Measurements from ENCODE around the gene SLC16A5. TPM values are rescaled to one million over a fixed set of nuclear protein-coding genes. Genes with fewer than 3 reads are reported as not detected.

Gene SLC16A5
- total RNA-seq, 1 donor from 2014 or later: 40.5 TPM

DNA sequence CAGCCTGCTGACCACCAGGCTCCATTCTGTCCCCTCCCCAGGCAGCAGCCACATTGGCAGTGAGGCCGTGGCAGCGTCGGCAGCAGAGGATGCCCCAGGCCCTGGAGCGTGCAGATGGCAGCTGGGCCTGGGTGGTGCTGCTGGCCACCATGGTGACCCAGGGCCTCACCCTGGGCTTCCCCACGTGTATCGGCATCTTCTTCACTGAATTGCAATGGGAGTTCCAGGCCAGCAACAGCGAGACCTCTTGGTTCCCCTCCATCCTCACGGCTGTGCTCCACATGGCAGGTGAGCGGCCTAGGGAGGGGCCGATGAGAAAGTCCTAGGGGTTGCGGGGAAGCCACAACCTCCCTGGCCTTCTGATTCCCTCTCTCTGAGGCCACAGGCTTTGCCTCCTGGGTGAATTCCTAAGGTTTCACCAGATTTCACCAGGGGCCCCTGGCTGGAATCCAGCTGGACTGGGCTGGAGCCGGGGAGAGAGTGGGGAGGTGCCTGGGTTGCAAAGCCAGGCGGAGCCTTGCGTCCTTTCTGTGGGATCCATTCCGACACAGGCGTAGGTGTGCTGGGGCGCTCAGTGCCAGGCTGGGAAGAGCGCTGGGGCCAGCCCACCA, 5.9 kb downstream of the SLC16A5 start:
- DNase-seq: no peak
- Histone ChIP-seq H3K27me3 (no peaks in the 10 kb centered on the region), H3K9me3 (no peaks in the 10 kb centered on the region), H3K36me3 (peaks cover 9% of the 10 kb centered on the region), H3K27ac (peak overlapping the region; percentile 65), H3K4me3 (no peak overlapping the region), H3K4me1 (peaks cover 58% of the 10 kb centered on the region)
- intact Hi-C loops (cut with DNase I): no loop called here
- no peak for ATAC-seq
- TF ChIP-seq, protein P1, sequence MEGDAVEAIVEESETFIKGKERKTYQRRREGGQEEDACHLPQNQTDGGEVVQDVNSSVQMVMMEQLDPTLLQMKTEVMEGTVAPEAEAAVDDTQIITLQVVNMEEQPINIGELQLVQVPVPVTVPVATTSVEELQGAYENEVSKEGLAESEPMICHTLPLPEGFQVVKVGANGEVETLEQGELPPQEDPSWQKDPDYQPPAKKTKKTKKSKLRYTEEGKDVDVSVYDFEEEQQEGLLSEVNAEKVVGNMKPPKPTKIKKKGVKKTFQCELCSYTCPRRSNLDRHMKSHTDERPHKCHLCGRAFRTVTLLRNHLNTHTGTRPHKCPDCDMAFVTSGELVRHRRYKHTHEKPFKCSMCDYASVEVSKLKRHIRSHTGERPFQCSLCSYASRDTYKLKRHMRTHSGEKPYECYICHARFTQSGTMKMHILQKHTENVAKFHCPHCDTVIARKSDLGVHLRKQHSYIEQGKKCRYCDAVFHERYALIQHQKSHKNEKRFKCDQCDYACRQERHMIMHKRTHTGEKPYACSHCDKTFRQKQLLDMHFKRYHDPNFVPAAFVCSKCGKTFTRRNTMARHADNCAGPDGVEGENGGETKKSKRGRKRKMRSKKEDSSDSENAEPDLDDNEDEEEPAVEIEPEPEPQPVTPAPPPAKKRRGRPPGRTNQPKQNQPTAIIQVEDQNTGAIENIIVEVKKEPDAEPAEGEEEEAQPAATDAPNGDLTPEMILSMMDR (IDR thresholded peaks at IDR 0.05): no peak

DNA sequence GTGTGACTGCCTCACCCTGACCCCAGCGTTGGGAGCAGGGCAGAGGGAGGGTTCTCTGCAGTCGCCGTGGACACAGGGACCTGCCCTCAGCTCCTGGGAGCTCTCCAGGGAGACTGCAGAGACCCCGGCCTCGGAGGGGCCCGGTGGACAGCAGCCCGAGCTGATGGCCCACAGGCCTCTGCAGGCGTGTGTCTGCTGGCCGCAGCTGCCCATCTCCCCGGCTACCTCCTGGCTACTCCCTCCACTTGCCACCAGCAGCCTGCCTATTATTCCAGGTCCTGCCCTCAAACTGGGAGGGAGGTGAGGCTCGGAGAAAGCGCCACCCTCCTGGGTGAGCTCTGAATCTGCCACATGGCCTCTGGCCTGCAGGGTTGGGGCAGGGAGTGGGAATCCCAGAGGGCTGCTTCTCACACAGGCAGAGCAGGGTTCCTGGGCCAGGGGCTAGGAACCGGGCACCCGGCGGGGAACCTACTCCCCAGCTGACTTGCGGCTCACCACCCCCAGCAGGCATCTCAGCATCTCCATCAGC, 7.2 kb downstream of the SLC16A5 start:
- TF ChIP-seq, protein P1 (IDR thresholded peaks at IDR 0.05): no peak
- Histone ChIP-seq H3K4me1 (peaks cover 45% of the 10 kb centered on the region), H3K9me3 (no peaks in the 10 kb centered on the region), H3K27me3 (no peaks in the 10 kb centered on the region), H3K4me3 (no peak overlapping the region), H3K27ac (peak overlapping the region; percentile 81), H3K36me3 (peaks cover 11% of the 10 kb centered on the region)
- ATAC-seq (no peak), DNase-seq (no peak)
- intact Hi-C loops (cut with DNase I): no loop called here

DNA sequence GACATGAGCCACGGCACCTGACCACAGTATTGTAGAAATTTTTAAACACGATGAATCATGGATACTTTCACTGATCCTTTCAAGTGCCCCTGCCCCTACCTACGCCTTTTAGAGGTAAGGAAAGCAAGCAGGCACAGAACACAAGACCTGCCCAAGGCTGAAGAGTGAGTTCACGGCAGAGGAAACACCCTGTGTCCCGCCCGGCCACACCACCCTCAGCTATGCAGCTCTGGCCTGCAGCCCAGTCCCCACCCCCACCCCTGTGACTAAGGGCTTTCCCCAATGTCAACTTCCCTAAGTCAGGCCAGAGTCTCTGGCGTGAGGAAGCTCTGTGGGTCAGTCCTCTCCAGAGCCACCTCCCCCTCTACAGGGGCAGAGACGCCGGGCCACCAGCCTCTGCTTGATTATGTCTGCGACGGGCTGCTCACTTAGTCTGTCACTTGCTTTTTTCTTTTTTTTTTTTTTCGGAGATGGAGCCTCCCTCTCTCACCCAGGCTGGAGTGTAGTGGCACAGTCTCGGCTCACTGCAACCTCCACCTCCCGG, 8.4 kb downstream of the SLC16A5 start:
- peak; percentile 93 for DNase-seq

DNA sequence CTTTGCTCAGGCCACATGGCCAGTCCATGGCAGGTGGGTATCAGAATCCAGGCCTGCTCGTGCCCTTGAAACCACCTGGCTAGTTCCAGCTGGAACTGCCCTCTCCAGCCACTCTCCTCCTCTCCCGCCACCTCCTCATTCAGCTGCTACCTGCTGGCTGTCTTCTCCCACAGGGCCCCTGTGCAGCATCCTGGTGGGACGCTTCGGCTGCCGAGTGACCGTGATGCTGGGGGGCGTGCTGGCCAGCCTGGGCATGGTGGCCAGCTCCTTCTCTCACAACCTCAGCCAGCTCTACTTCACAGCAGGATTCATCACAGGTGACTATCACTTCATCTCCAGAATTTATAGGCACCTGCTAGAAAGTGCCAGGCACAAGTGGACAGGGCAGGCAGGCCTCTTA, 10.1 kb downstream of the SLC16A5 start:
- Histone ChIP-seq H3K27ac (no peak overlapping the region), H3K27me3 (no peaks in the 10 kb centered on the region), H3K4me1 (peaks cover 22% of the 10 kb centered on the region), H3K36me3 (peaks cover 19% of the 10 kb centered on the region), H3K9me3 (no peaks in the 10 kb centered on the region), H3K4me3 (no peak overlapping the region)
- TF ChIP-seq, protein P1 (IDR thresholded peaks at IDR 0.05): no peak
- no peak for ATAC-seq
- intact Hi-C loops (cut with DNase I): no loop called here
- DNase-seq: no peak

More for the DNA sequence above, 8.4 kb downstream of the SLC16A5 start:
- Histone ChIP-seq H3K27me3 (no peaks in the 10 kb centered on the region), H3K4me1 (peaks cover 37% of the 10 kb centered on the region), H3K27ac (peak overlapping the region; percentile 81), H3K4me3 (no peak overlapping the region), H3K36me3 (peaks cover 19% of the 10 kb centered on the region), H3K9me3 (no peaks in the 10 kb centered on the region)
- intact Hi-C loops (cut with DNase I): no loop called here
- peak; percentile 92 for ATAC-seq
- TF ChIP-seq, protein P1 (IDR thresholded peaks at IDR 0.05): no peak

DNA sequence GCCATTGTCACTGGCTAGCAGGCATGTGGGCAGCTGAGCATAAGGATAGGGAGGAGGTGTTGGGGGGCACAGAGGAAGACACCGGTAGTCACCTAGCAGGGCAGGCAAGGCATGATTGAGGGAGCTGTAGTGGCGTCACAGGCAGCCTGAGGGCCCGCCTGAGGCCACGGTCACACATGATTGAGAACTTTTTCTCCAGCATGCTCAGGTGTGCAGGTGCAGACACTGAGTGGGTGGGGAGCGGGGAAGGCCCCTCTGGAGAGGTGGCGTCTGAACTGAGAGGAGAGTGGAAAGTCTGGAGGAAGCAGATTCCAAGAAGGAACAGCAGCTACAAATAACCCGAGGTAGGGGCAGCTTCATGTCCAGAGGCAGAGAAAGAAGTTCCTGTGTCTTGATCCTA, 11.1 kb downstream of the SLC16A5 start:
- intact Hi-C loops (cut with DNase I): no loop called here
- no peak for ATAC-seq

More for the DNA sequence above, 11.1 kb downstream of the SLC16A5 start:
- TF ChIP-seq, protein P1 (IDR thresholded peaks at IDR 0.05): no peak
- Histone ChIP-seq H3K27me3 (no peaks in the 10 kb centered on the region), H3K4me3 (no peak overlapping the region), H3K4me1 (peaks cover 12% of the 10 kb centered on the region), H3K36me3 (peaks cover 19% of the 10 kb centered on the region), H3K9me3 (no peaks in the 10 kb centered on the region), H3K27ac (no peak overlapping the region)
- DNase-seq: no peak

All from upper lobe of right lung (tissue), 1 donor.